HEK293 (cell line): ENCODE results near the gene SSTR4.

Experiments used
- CTCF ChIA-PET: fragments of 350-600 bp; formaldehyde crosslinking; extraction: SDS; loops from one replicate; lab custom pipeline; 2021; ENCODE audit warnings: antibody characterized with exemption; lab: Yijun Ruan, JAX
- POLR2A ChIA-PET: fragments of 300-600 bp; formaldehyde crosslinking; extraction: SDS; loops from one replicate; lab custom pipeline; 2020; ENCODE audit warnings: antibody characterized with exemption, inconsistent platforms; lab: Yijun Ruan, JAX
- H3K27ac ChIP-seq: fragments of 200-500 bp; sonication (Bioruptor generic); 2 replicates; pipeline ENCODE4 v1.5.1; 2014; ENCODE audit warnings: low read depth, low read length, control low read depth, inconsistent platforms; ENCODE audit errors: extremely low read depth
- H3K36me3 ChIP-seq, 2 experiments: fragments of 200-500 bp in 1 of 2; sonication (Bioruptor generic) in 1 of 2; 1 replicate in 1 of 2; 2 replicates in 1 of 2; pipeline ENCODE4 v1.5.1; 2014 to 2017; ENCODE audit warnings: inconsistent platforms in 2 of 2, low read length in 2 of 2; ENCODE audit not compliant: control insufficient read depth in 2 of 2, insufficient read depth in 1 of 2
- H3K4me1 ChIP-seq: fragments of 200-500 bp; sonication (Bioruptor generic); 2 replicates; pipeline ENCODE4 v1.5.1; 2014; ENCODE audit warnings: mild to moderate bottlenecking, low read length, inconsistent platforms; ENCODE audit not compliant: control insufficient read depth, insufficient read depth
- H3K4me3 ChIP-seq: 2 replicates; pipeline ENCODE4 v1.5.1; 2011; ENCODE audit warnings: low read depth, mild to moderate bottlenecking, control low read depth, low read length, moderate library complexity
- H3K9me3 ChIP-seq: fragments of 200-500 bp; sonication (Bioruptor generic); 2 replicates; pipeline ENCODE4 v1.5.1; 2014; ENCODE audit warnings: low read depth, low read length, inconsistent platforms; ENCODE audit not compliant: control insufficient read depth, insufficient read depth
- GFI1B ChIP-seq: fragments of 450-650 bp; formaldehyde crosslinking; IDR thresholded peaks from 2 replicates; pipeline ENCODE4 v1.5.1; 2016; ENCODE audit warnings: missing biosample characterization, missing genetic modification characterization
- REPIN1 ChIP-seq: fragments of 450-650 bp; formaldehyde crosslinking; IDR thresholded peaks from 2 replicates; pipeline ENCODE4 v1.5.1; 2017; ENCODE audit warnings: missing biosample characterization, missing genetic modification characterization, low read depth
- SP2 ChIP-seq: fragments of 450-650 bp; formaldehyde crosslinking; IDR thresholded peaks from 2 replicates; pipeline ENCODE4 v1.5.1; 2016; ENCODE audit warnings: missing biosample characterization, missing genetic modification characterization
- SP3 ChIP-seq: fragments of 450-650 bp; formaldehyde crosslinking; IDR thresholded peaks from 2 replicates; pipeline ENCODE4 v1.5.1; 2016; ENCODE audit warnings: missing biosample characterization, missing genetic modification characterization
- WT1 ChIP-seq: fragments of 450-650 bp; formaldehyde crosslinking; IDR thresholded peaks from 2 replicates; pipeline ENCODE4 v1.5.1; 2016; ENCODE audit warnings: missing biosample characterization, missing genetic modification characterization
- ZFP3 ChIP-seq: fragments of 450-650 bp; formaldehyde crosslinking; IDR thresholded peaks from 2 replicates; pipeline ENCODE4 v1.5.1; 2016; ENCODE audit warnings: low read depth, missing biosample characterization, missing genetic modification characterization
- ZNF155 ChIP-seq: fragments of 450-650 bp; formaldehyde crosslinking; IDR thresholded peaks from 2 replicates; pipeline ENCODE4 v1.5.1; 2016; ENCODE audit warnings: missing biosample characterization, missing genetic modification characterization
- ZNF19 ChIP-seq: fragments of 450-650 bp; formaldehyde crosslinking; IDR thresholded peaks from 2 replicates; pipeline ENCODE4; 2016; ENCODE audit warnings: missing biosample characterization, missing genetic modification characterization, low read depth
- ZNF202 ChIP-seq: fragments of 450-650 bp; formaldehyde crosslinking; IDR thresholded peaks from 2 replicates; pipeline ENCODE4 v1.5.1; 2016; ENCODE audit warnings: missing biosample characterization, missing genetic modification characterization, borderline replicate concordance
- ZNF248 ChIP-seq: fragments of 450-650 bp; formaldehyde crosslinking; IDR thresholded peaks from 2 replicates; pipeline ENCODE4 v1.5.1; 2017; ENCODE audit warnings: missing biosample characterization, missing genetic modification characterization
- ZNF354C ChIP-seq: fragments of 450-650 bp; formaldehyde crosslinking; IDR thresholded peaks from 2 replicates; pipeline ENCODE4 v1.5.1; 2016; ENCODE audit warnings: missing biosample characterization, missing genetic modification characterization, low read depth, borderline replicate concordance
- ZNF394 ChIP-seq: fragments of 450-650 bp; formaldehyde crosslinking; IDR thresholded peaks from 2 replicates; pipeline ENCODE4 v1.5.1; 2016; ENCODE audit warnings: missing biosample characterization, missing genetic modification characterization, mild to moderate bottlenecking, moderate library complexity, borderline replicate concordance
- ZNF549 ChIP-seq: fragments of 450-650 bp; IDR thresholded peaks from 2 replicates; pipeline ENCODE4 v1.5.1; 2018; ENCODE audit warnings: missing biosample characterization, missing genetic modification characterization, mild to moderate bottlenecking, inconsistent platforms, moderate library complexity
- ZNF555 ChIP-seq: fragments of 450-650 bp; formaldehyde crosslinking; conservative IDR thresholded peaks from 2 replicates; pipeline ENCODE4 v1.5.1; 2017; ENCODE audit warnings: missing biosample characterization, mild to moderate bottlenecking, missing genetic modification characterization, inconsistent platforms
- ZNF558 ChIP-seq: fragments of 450-650 bp; formaldehyde crosslinking; IDR thresholded peaks from 2 replicates; pipeline ENCODE4 v1.5.1; 2016; ENCODE audit warnings: missing biosample characterization, missing genetic modification characterization
- ZNF560 ChIP-seq: fragments of 450-650 bp; formaldehyde crosslinking; IDR thresholded peaks from 2 replicates; pipeline ENCODE4 v1.5.1; 2017; ENCODE audit warnings: missing biosample characterization, missing genetic modification characterization, borderline replicate concordance
- ZNF610 ChIP-seq: fragments of 450-650 bp; formaldehyde crosslinking; IDR thresholded peaks from 2 replicates; pipeline ENCODE4 v1.5.1; 2016; ENCODE audit warnings: missing biosample characterization, missing genetic modification characterization, borderline replicate concordance
- ZNF658 ChIP-seq: fragments of 450-650 bp; formaldehyde crosslinking; IDR thresholded peaks from 2 replicates; pipeline ENCODE4; 2016; ENCODE audit warnings: missing biosample characterization, missing genetic modification characterization
- ZNF704 ChIP-seq: fragments of 450-650 bp; formaldehyde crosslinking; IDR thresholded peaks from 2 replicates; pipeline ENCODE4 v1.5.1; 2016; ENCODE audit warnings: missing biosample characterization, missing genetic modification characterization
- ZNF785 ChIP-seq: fragments of 450-650 bp; formaldehyde crosslinking; IDR thresholded peaks from 2 replicates; pipeline ENCODE4 v1.5.1; 2016; ENCODE audit warnings: missing biosample characterization, missing genetic modification characterization
- ZNF837 ChIP-seq: fragments of 450-650 bp; formaldehyde crosslinking; IDR thresholded peaks from 2 replicates; pipeline ENCODE4 v1.5.1; 2016; ENCODE audit warnings: missing biosample characterization, missing genetic modification characterization
- TF ChIP-seq, protein P1 (sequence below): fragments of 450-650 bp; formaldehyde crosslinking; IDR thresholded peaks from 2 replicates; pipeline ENCODE4 v1.5.1; 2016; ENCODE audit warnings: missing biosample characterization, missing genetic modification characterization

Gene SSTR4

DNA sequence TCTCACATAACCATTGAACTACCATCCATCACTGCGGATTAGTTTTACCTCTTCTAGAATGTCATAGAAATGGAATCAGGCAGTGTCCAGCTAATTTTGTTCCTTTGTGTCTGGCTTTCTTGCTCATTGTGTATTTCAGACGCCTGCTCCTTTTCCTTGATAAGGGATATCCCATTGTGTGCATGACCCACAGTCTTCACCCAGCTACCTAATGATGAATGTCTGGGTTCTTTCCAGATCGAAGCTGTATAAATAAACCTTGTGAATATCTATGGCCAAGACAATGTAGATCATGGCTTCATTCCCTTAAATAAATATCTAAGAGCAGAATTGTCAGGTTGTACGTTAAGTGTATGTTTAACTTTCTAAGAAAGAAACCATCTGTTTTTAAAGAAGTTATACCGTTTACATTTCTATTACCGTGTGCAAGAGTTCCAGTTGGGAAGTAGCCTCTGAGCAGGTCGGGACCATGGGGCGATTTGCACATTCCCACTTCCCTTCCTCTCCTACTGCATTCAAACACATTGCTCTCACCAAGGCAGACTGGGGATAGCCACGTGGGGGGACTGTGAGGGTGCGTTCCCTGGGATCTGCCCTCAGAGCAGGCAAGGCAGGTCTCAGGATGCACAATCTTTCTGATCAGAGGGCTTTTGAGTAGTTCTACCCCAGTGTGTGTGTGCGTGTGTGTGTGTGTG, 37.9 kb downstream of the SSTR4 start:
- H3K36me3 ChIP-seq: no peaks in the 10 kb centered on the region
- CTCF ChIA-PET: no interaction called here
- no peak overlapping the region for H3K27ac ChIP-seq
- no peak overlapping the region for H3K4me3 ChIP-seq
- no peaks in the 10 kb centered on the region for H3K4me1 ChIP-seq
- POLR2A ChIA-PET: no interaction called here
- H3K9me3 ChIP-seq: no peaks in the 10 kb centered on the region
- TF ChIP-seq ZNF658: no peak
- TF ChIP-seq ZNF558 (tag by site-specific recombination): no peak
- no peak for TF ChIP-seq ZNF354C (tag by site-specific recombination)
- TF ChIP-seq REPIN1 (tag by site-specific recombination): no peak
- no peak for TF ChIP-seq WT1 (tag by site-specific recombination)
- TF ChIP-seq ZNF19: no peak
- no peak for TF ChIP-seq ZFP3 (tag by site-specific recombination)
- TF ChIP-seq ZNF610: no peak
- TF ChIP-seq, all 188 proteins: peak for 0

DNA sequence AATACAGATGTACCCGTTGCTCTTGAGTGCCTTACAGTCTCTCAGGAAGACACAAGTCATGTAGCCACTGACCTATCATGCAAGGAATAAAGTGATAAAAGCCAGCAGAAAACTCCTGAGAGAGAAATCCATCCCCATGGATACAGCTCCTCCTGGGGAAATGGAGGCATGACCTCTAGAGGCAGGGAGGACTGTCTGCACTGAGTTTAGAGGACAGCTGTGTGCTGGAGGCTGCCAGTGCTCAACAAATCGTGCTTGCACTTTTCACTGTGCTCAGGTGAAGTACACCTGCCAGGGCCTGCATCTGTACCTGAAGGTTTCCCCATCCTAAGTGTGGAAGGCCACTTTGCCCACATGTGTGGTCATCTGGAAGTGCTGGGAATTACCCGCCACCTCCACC, 38.9 kb downstream of the SSTR4 start:
- ChIA-PET POLR2A (no interaction called here), CTCF (interaction anchor here (0.6 kb wide), 1 partner anchor 10 kb away, joined by 3 read pairs; no protein-coding TSS in a partner anchor)
- TF ChIP-seq ZNF202 (no peak), SP3 (no peak), ZNF155 (tag by site-specific recombination) (no peak), ZNF555 (tag by site-specific recombination) (no peak), ZNF549 (tag by site-specific recombination) (no peak), SP2 (tag by site-specific recombination) (no peak), ZNF704 (tag by site-specific recombination) (no peak), ZNF248 (no peak), ZNF394 (no peak), ZNF785 (tag by site-specific recombination) (no peak), ZNF560 (tag by site-specific recombination) (no peak), GFI1B (tag by site-specific recombination) (no peak), ZNF837 (tag by site-specific recombination) (no peak)
- TF ChIP-seq, protein P1, sequence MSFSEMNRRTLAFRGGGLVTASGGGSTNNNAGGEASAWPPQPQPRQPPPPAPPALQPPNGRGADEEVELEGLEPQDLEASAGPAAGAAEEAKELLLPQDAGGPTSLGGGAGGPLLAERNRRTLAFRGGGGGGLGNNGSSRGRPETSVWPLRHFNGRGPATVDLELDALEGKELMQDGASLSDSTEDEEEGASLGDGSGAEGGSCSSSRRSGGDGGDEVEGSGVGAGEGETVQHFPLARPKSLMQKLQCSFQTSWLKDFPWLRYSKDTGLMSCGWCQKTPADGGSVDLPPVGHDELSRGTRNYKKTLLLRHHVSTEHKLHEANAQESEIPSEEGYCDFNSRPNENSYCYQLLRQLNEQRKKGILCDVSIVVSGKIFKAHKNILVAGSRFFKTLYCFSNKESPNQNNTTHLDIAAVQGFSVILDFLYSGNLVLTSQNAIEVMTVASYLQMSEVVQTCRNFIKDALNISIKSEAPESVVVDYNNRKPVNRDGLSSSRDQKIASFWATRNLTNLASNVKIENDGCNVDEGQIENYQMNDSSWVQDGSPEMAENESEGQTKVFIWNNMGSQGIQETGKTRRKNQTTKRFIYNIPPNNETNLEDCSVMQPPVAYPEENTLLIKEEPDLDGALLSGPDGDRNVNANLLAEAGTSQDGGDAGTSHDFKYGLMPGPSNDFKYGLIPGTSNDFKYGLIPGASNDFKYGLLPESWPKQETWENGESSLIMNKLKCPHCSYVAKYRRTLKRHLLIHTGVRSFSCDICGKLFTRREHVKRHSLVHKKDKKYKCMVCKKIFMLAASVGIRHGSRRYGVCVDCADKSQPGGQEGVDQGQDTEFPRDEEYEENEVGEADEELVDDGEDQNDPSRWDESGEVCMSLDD (tag by site-specific recombination): no peak
- Histone ChIP-seq H3K36me3 (no peaks in the 10 kb centered on the region), H3K9me3 (no peaks in the 10 kb centered on the region), H3K4me3 (no peak overlapping the region), H3K4me1 (no peaks in the 10 kb centered on the region), H3K27ac (no peak overlapping the region)
